HG02571 (cell line): ENCODE measurements around the gene BPIFB3.
"Not testable (repeated sequence)": the region's sequence is repeated elsewhere in the genome, so short reads cannot be mapped to it uniquely, and the experiment has no call there.

Source experiments
- ATAC-seq: cut with Tn5 transposase; IDR thresholded peaks from one replicate; pipeline ENCODE4 v1.9.1; 2021; ENCODE audit warnings: mild to moderate bottlenecking, moderate library complexity; ENCODE audit not compliant: unreplicated experiment

Gene BPIFB3

GRCh38 chr20:33112547-33113386 is 59.1 kb downstream of the BPIFB3 start:
- ATAC-seq, result no peak

DNA sequence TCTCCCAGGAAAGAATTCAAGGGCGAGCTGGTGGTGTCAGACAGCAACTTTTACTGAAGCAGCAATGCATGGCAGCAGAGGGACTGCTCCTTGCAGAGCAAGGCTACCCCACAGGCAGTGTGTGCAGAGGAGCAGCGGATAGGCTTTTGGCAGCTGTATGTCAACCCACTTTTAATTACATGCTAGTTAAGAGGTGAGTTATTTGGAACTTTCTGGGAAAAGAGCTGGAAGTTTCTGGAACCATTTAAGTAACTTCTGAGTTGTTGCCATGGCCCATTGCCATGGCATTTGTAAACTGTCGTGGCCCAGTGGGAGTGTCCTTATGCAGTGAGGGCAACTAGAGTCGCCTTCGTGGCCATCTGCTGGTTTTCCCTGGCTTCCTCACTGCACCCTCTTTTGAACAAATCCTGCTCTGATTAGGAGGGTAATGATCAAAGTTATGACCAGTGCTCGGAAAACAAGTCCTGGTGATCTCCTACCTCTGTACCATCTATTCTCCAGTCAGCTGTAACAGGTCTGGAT is 59.7 kb downstream of the BPIFB3 start:
- no peak for ATAC-seq

- not testable (repeated sequence) for ATAC-seq
These were observed 61.8 kb downstream of the BPIFB3 start for GRCh38 chr20:33115501-33115900.

DNA sequence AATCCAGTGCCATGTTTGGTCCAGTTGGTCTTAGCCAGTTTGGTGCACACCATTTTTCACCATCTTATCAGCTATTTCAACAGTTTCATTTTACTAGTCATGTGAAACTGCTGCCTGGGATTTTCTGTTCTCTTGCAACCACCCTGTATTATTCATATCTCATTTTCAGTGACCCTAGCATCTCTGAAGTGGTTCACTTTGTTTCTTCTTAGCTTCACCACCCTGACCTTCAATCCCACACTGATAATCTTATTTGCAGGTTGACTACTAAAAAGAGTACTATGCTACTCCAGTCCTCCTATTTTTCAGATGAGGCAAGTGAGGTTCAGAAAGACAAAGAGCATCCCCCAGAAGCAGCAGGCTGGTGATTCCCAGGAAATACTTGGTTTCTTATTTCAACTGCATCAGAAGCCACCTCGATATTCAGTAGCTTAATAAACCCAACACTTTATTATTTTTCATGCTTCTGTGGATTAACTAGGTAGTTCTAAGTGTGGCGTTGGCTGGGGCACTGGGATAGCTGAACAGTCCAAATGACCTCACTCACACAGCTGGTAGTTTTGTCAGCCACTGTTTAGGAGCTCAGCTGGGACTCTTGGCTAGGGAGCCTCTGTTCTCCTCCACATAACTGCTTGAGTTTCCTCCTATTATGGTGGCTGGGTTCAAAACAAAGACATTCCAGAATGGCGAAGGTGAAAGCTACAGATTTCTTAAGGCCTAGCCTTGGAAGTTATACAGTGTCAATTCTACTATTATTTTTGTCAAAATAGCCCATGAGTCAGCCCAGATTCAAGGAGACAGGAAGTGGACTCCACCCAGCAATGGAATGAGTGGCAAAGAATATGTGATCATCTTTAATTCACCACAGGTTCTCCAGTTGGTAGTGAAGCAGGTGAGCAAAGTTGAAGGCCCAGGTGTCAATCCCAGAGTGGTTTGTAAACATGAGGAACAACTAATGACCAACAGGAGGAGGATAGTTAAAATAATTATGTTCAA is 66.3 kb downstream of the BPIFB3 start:
- ATAC-seq, result no peak

- no peak for ATAC-seq
These were observed 67.2 kb downstream of the BPIFB3 start for GRCh38 chr20:33120934-33121333.

DNA sequence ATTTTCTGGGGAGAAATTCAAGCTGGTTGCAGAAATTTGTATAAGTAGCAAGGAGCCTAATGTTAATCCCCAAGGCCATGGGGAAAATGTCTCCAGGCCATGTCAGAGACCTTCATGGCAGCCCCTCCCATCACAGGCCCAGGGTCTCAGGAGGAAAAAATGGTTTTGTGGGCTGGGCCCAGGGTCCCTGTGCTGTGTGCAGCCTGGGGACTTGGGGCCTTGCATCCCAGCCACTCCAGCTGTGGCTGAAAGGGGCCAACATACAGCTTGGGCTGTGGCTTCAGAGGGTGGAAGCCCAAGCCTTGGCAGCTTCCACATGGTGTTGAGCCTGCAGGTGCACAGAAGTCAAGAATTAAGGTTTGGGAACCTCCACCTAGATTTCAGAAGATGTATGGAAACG is 68.6 kb downstream of the BPIFB3 start:
- ATAC-seq, result not testable (repeated sequence)
